GM18519 (cell line): ENCODE results near the gene PRDX2.

Experiments
- ATAC-seq: cut with Tn5 transposase; IDR thresholded peaks from one replicate; pipeline ENCODE4 v1.9.1; 2021; ENCODE audit warnings: mild to moderate bottlenecking, moderate library complexity; ENCODE audit not compliant: unreplicated experiment, low FRiP score

The PRDX2 gene

GRCh38 chr19:12783291-12783848 lies 18.2 kb downstream of the PRDX2 start:
- ATAC-seq = no peak

GRCh38 chr19:12782424-12783290 lies 18.9 kb downstream of the PRDX2 start:
- ATAC-seq = no peak

GRCh38 chr19:12782174-12782423 lies 19.5 kb downstream of the PRDX2 start:
- no peak for ATAC-seq

- no peak for ATAC-seq
Measured at GRCh38 chr19:12779162-12779993, 22.2 kb downstream of the PRDX2 start.

GRCh38 chr19:12778905-12779161 lies 22.8 kb downstream of the PRDX2 start:
- ATAC-seq = no peak

GRCh38 chr19:12778017-12778904 lies 23.3 kb downstream of the PRDX2 start:
- no peak for ATAC-seq

- no peak for ATAC-seq
Measured at GRCh38 chr19:12777217-12778016, 24.2 kb downstream of the PRDX2 start.

- ATAC-seq = no peak
Measured at GRCh38 chr19:12774588-12775555, 26.7 kb downstream of the PRDX2 start, which contains the start of gene HOOK2. Gene HOOK2 (minus strand): TSS chr19:12775552. CDS start chr19:12775449, 103 bp downstream.

GRCh38 chr19:12773571-12773970 lies 28.0 kb downstream of the PRDX2 start:
- ATAC-seq = no peak

- ATAC-seq = no peak
Measured at GRCh38 chr19:12772323-12772722, 29.3 kb downstream of the PRDX2 start.

GRCh38 chr19:12770922-12771321 lies 30.7 kb downstream of the PRDX2 start:
- no peak for ATAC-seq

GRCh38 chr19:12769689-12770088 lies 31.9 kb downstream of the PRDX2 start:
- ATAC-seq = no peak

GRCh38 chr19:12767666-12768065 lies 33.9 kb downstream of the PRDX2 start:
- ATAC-seq = no peak

- ATAC-seq = no peak
Measured at GRCh38 chr19:12767150-12767549, 34.5 kb downstream of the PRDX2 start.

- ATAC-seq = no peak
Measured at GRCh38 chr19:12766051-12766521, 35.5 kb downstream of the PRDX2 start.

- no peak for ATAC-seq
Measured at GRCh38 chr19:12764698-12765097, 36.9 kb downstream of the PRDX2 start.

GRCh38 chr19:12763100-12763499 lies 38.5 kb downstream of the PRDX2 start:
- no peak for ATAC-seq

- ATAC-seq = no peak
Measured at GRCh38 chr19:12759686-12760085, 41.9 kb downstream of the PRDX2 start.
